CD4-positive, CD25-positive, alpha-beta regulatory T cell (primary cell): ENCODE results near the gene SLC4A11. TPM values are rescaled to one million over a fixed set of nuclear protein-coding genes. Genes with fewer than 3 reads are reported as not detected.

Experiments
- ATAC-seq, 2 donors: fragments of 150-1000 bp; cut with Tn5 transposase; one replicate each; pipeline ENCODE4 v1.10.0; 2021; ENCODE audit warnings: low read depth in 2 of 2, moderate number of reproducible peaks in 2 of 2, moderate library complexity in 1 of 2
- DNase-seq, 3 donors: peaks; one replicate each; pipeline versions ENCODE4 v3.0.0 to v3.0.0-alpha.2; 2012 to 2022; ENCODE audit warnings: mixed read lengths in 1 of 3
- H3K27ac ChIP-seq: one replicate; pipeline ENCODE4 v1.7.0; 2013; ENCODE audit warnings: mild to moderate bottlenecking, low read length; ENCODE audit not compliant: insufficient read depth, poor library complexity, severe bottlenecking
- H3K27me3 ChIP-seq: one replicate; pipeline ENCODE4 v1.7.0; 2013; ENCODE audit warnings: low read length; ENCODE audit not compliant: control insufficient read depth, insufficient read depth
- H3K36me3 ChIP-seq: one replicate; pipeline ENCODE4 v1.7.0; 2013; ENCODE audit warnings: mild to moderate bottlenecking, low read length, moderate library complexity; ENCODE audit not compliant: control insufficient read depth, insufficient read depth
- H3K4me1 ChIP-seq: 2 replicates; pipeline ENCODE4 v1.7.0; 2013; ENCODE audit warnings: mild to moderate bottlenecking, low read length; ENCODE audit not compliant: insufficient read depth, control insufficient read depth, poor library complexity, severe bottlenecking
- H3K4me3 ChIP-seq: one replicate; pipeline ENCODE4 v1.7.0; 2013; ENCODE audit warnings: low read depth, mild to moderate bottlenecking, low read length, moderate library complexity
- H3K9me3 ChIP-seq, 2 experiments: 1 replicate in 1 of 2; 2 replicates in 1 of 2; pipeline ENCODE4 v1.7.0; 2013; ENCODE audit warnings: low read length in 2 of 2, mild to moderate bottlenecking in 1 of 2, moderate library complexity in 1 of 2; ENCODE audit not compliant: control insufficient read depth in 2 of 2
- H3K27ac Mint-ChIP-seq, 3 donors: one replicate each; pipeline ENCODE4 v1.8.0; 2020 to 2022; ENCODE audit warnings: mild to moderate bottlenecking in 3 of 3, mixed read lengths in 3 of 3, moderate library complexity in 2 of 3
- H3K27me3 Mint-ChIP-seq: one replicate; pipeline ENCODE4 v1.8.0; 2022; ENCODE audit warnings: mild to moderate bottlenecking, mixed read lengths
- H3K36me3 Mint-ChIP-seq: one replicate; pipeline ENCODE4 v1.8.0; 2020; ENCODE audit warnings: mixed read lengths
- H3K4me1 Mint-ChIP-seq, 4 donors: one replicate each; pipeline ENCODE4 v1.8.0; 2020 to 2022; ENCODE audit warnings: mixed read lengths in 4 of 4, mild to moderate bottlenecking in 1 of 4
- H3K4me3 Mint-ChIP-seq, 4 donors: one replicate each; pipeline ENCODE4 v1.8.0; 2020 to 2022; ENCODE audit warnings: mild to moderate bottlenecking in 4 of 4, mixed read lengths in 4 of 4, moderate library complexity in 3 of 4
- H3K9me3 Mint-ChIP-seq, 7 donors: one replicate each; pipeline ENCODE4 v1.8.0; 2020 to 2022; ENCODE audit warnings: mixed read lengths in 7 of 7, mild to moderate bottlenecking in 3 of 7, moderate library complexity in 2 of 7
- polyA plus RNA-seq, 4 donors: library from polyadenylated mRNA; unstranded; fragments of 300-500 nt; fragmentation: Illumina TruSeq; gene quantifications; one replicate each; pipeline ENCODE4 v1.2.3, GENCODE V29; 2021
- total RNA-seq: library from RNA; stranded (reverse); gene quantifications from one replicate; pipeline ENCODE4 v1.2.3, GENCODE V29; 2022

The SLC4A11 gene
- total and polyA plus RNA-seq, 5 donors from 2014 or later: 0.51 to 0.52 TPM; not detected in 3

DNA sequence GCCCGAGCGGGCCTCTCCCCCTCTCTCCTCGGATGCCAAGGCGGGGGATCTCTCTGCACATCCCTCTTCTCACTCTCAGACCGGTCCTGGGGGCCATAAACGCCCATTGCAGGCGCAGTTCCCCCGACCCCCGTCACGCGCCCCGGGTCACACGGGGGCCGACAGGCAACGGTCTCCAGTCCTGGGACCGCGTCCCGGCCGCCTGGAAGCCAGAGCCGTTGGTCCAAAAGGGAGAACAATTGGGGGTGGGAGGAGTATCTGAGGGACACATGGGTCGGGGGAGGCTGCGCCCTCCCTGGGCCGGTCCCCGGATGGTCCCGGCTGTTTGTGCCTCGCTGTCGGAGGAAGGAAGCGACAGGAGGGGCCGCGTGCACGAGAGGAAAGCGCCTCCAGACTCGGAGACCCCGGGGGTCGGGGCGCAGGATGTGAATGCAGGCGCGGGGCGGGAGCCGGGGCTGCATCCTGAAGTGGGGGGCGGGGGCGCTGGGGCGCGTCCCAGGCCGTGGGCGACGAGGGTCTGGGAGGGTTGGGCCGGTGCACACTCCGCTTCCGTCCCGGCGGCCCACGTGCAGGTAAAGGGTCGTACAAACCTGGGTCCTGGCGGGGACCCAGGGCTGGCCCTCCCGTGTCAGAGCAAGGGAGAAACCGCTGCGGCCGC is 903 bp downstream of the SLC4A11 start:
- DNase-seq (peak in 1 of 3 donors; percentile 28), ATAC-seq (peak in 1 of 2 donors; percentile 10)
- Histone ChIP-seq H3K4me3 (no peak overlapping the region), H3K36me3 (no peaks in the 10 kb centered on the region), H3K9me3 (no peaks in the 10 kb centered on the region), H3K4me1 (peaks cover 24% of the 10 kb centered on the region), H3K27ac (no peak overlapping the region), H3K27me3 (peaks cover 3% of the 10 kb centered on the region)
- Mint-ChIP-seq H3K4me3 (peak overlapping the region; percentile 38 to 84 (median 74)), H3K4me1 (peaks cover 0 to 19% (median 8%) of the 10 kb centered on the region in 4 donors), H3K27ac (no peak overlapping the region), H3K9me3 (peaks cover 0 to 4% (median 0%) of the 10 kb centered on the region in 7 donors), H3K36me3 (no peaks in the 10 kb centered on the region), H3K27me3 (peaks cover 63% of the 10 kb centered on the region)

GRCh38 chr20:3237011-3237957 is 1.7 kb downstream of the SLC4A11 start:
- DNase-seq: no peak

DNA sequence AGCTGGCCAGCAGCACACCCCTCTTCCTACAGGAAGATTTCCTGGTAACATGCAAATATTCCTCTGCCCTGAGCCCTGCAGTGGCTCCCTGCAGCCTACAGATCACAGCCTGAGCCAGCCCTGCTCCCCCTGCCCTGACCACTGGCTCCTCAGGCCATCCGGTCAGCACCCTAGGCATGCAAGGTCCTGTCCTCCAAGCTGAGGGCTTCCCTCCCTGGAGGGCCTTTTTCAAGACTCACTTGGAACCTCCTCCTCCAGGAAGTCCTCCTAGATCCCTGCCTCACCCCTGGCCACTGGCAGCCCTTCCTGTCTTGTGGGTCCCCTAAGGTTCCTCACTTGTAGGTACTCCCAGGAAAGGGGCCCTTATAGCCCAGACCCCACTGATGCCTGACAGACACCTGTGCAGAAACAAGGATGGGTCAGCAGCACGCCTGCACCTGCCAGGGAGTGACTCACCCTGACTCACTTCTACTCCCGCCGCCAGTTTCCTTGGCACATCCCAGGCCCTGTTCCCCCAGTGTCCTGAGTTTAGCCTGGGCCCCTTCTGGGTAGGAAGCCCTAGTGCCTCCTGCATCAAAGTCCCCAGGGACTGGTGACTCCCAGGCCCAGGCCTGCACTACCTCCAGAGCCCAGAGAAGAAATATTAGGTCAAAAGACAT is 3.2 kb downstream of the SLC4A11 start:
- Mint-ChIP-seq H3K4me3 (peak overlapping the region in 2 of 4 donors; percentile 63 to 68), H3K9me3 (peaks cover 0 to 2% (median 0%) of the 10 kb centered on the region in 7 donors), H3K36me3 (no peaks in the 10 kb centered on the region), H3K4me1 (peaks cover 0 to 19% (median 6%) of the 10 kb centered on the region in 4 donors), H3K27me3 (peaks cover 40% of the 10 kb centered on the region), H3K27ac (no peak overlapping the region)
- H3K4me3 ChIP-seq: no peak overlapping the region
- ATAC-seq (no peak), DNase-seq (no peak)
- peaks cover 24% of the 10 kb centered on the region for H3K4me1 ChIP-seq
- H3K27ac ChIP-seq: no peak overlapping the region
- H3K27me3 ChIP-seq: peaks cover 3% of the 10 kb centered on the region
- no peaks in the 10 kb centered on the region for H3K36me3 ChIP-seq
- no peaks in the 10 kb centered on the region for H3K9me3 ChIP-seq

More at GRCh38 chr20:3237011-3237957, 1.7 kb downstream of the SLC4A11 start:
- Histone ChIP-seq H3K9me3 (no peaks in the 10 kb centered on the region), H3K36me3 (no peaks in the 10 kb centered on the region), H3K4me1 (peaks cover 24% of the 10 kb centered on the region), H3K4me3 (no peak overlapping the region), H3K27me3 (peaks cover 3% of the 10 kb centered on the region), H3K27ac (no peak overlapping the region)
- Mint-ChIP-seq H3K27ac (no peak overlapping the region), H3K27me3 (peaks cover 55% of the 10 kb centered on the region), H3K4me1 (peaks cover 0 to 19% (median 8%) of the 10 kb centered on the region in 4 donors), H3K4me3 (peak overlapping the region; percentile 73 to 84 (median 74)), H3K36me3 (no peaks in the 10 kb centered on the region), H3K9me3 (peaks cover 0 to 4% (median 0%) of the 10 kb centered on the region in 7 donors)
- no peak for ATAC-seq

DNA sequence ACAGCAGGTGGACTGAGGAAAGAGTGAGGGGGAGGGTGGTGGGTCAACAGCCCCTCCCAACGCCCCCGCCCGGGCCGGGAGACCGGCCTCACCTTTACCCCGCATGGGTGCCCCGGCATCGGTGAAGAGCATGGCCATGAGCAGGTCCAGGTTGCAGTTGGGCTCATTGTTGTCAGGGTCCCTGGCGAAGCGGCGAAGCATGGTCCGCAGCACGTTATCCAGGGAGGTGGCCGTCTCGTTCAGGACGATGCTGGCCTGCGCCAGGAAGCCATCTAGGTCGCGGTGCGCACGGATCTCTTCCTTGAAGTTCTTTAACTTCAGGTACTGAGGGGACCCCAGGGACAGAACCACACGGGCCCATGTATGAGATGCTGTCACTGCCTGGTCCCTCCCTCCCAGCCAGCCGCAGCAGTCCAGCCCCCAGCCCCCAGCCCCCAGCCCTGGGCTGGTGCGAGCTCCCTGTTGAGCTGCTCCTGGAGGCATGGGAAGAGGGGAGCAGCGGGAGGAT is 4.9 kb downstream of the SLC4A11 start:
- Mint-ChIP-seq H3K4me3 (no peak overlapping the region), H3K36me3 (no peaks in the 10 kb centered on the region), H3K27me3 (peaks cover 32% of the 10 kb centered on the region), H3K27ac (no peak overlapping the region), H3K9me3 (no peaks in the 10 kb centered on the region), H3K4me1 (peaks cover 0 to 11% (median 3%) of the 10 kb centered on the region in 4 donors)
- no peak overlapping the region for H3K27ac ChIP-seq
- H3K4me3 ChIP-seq: no peak overlapping the region
- H3K27me3 ChIP-seq: peaks cover 3% of the 10 kb centered on the region
- H3K9me3 ChIP-seq: no peaks in the 10 kb centered on the region
- no peaks in the 10 kb centered on the region for H3K36me3 ChIP-seq
- DNase-seq (no peak), ATAC-seq (no peak)
- H3K4me1 ChIP-seq: peaks cover 12% of the 10 kb centered on the region

DNA sequence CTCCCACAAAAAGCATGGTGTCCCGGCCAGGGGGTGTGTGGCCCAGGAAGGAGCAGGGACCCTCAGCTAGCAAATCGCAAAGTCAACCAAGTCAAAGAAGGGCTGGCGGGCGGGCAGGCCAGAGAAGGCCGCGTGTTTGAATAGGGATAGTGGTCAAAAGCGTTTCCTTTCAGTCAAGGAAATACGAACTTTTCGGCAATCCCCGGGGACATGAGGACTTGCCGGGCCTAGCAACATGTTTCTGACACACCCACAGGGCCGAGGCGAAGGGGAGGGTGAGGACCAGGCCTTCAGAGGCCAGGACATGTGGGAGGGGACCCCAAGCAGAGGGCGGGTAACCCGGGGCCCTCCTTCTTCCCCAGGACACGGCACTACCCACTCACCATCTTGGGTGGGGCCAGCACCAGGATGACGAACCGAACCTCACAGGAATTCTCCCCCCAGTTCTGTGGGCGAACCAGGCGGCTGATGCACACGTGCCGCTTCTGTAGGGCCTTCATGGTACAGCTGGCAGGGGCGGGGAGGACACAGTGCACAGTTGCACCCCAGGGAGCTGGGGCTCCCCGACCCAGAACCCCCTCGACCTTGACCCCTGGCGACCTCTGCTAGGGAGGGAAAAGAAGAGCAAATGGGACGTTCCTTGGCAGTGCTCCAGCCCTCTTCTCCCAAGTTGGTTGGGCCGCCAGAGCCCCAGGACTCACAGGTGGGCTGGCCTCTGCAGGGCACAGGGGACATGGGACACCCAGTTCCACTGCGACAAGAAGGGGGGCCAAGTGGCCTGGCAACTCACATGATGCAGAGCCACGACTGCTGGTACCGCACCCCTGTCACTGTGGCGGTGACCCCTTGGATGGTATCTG is 5.6 kb downstream of the SLC4A11 start:
- no peaks in the 10 kb centered on the region for H3K9me3 Mint-ChIP-seq
- H3K27me3 Mint-ChIP-seq: peaks cover 32% of the 10 kb centered on the region
- no peak overlapping the region for H3K4me3 Mint-ChIP-seq

DNA sequence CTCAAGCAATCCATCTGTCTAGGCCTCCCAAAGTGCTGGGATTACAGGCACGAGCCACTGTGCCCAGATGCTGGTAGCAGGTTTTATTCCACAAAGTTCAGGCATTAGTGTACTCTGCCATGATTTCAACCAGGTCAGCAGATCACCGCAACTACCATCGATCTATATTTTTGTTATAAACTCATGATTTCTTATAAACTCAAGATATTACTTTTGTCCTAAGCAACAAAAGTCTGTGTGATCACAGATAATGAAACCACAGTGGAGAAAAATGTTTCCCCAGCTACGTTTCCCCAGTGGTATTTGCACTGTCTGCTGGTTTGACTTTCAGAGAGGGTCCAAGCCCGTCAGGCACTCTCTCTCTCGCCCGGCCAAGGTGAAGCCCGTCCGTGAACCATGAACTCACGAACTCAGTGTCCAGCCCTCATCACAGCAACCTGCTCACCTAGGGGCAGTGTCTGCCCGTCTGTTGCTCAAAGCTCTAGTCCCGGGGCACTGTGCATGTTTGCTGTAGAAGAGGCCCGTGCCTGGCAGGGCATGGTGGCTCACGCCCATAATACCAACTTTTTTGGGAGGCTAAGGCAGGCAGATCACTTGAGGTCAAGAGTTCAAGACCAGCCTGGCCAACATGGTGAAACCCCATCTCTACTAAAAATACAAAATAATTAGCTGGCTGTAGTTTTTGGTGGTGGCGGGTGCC is 7.0 kb downstream of the SLC4A11 start:
- Mint-ChIP-seq H3K9me3 (no peaks in the 10 kb centered on the region), H3K4me3 (no peak overlapping the region), H3K27me3 (peaks cover 24% of the 10 kb centered on the region), H3K36me3 (no peaks in the 10 kb centered on the region), H3K27ac (no peak overlapping the region), H3K4me1 (peaks cover 0 to 6% (median 3%) of the 10 kb centered on the region in 4 donors)
- H3K4me3 ChIP-seq: no peak overlapping the region
- ATAC-seq (no peak), DNase-seq (no peak)
- no peaks in the 10 kb centered on the region for H3K4me1 ChIP-seq
- H3K9me3 ChIP-seq: no peaks in the 10 kb centered on the region
- H3K27ac ChIP-seq: no peak overlapping the region
- peaks cover 3% of the 10 kb centered on the region for H3K27me3 ChIP-seq
- H3K36me3 ChIP-seq: no peaks in the 10 kb centered on the region

More for the DNA sequence above, 5.6 kb downstream of the SLC4A11 start:
- Mint-ChIP-seq H3K36me3 (no peaks in the 10 kb centered on the region), H3K27ac (no peak overlapping the region), H3K4me1 (peaks cover 0 to 11% (median 3%) of the 10 kb centered on the region in 4 donors)
- H3K27ac ChIP-seq: no peak overlapping the region
- H3K9me3 ChIP-seq: no peaks in the 10 kb centered on the region
- peaks cover 3% of the 10 kb centered on the region for H3K27me3 ChIP-seq
- peaks cover 8% of the 10 kb centered on the region for H3K4me1 ChIP-seq
- H3K4me3 ChIP-seq: no peak overlapping the region
- ATAC-seq: no peak
- no peak for DNase-seq
- H3K36me3 ChIP-seq: no peaks in the 10 kb centered on the region
